ENCODE results near the gene PLXNB2. TPM values are rescaled to one million over a fixed set of nuclear protein-coding genes. Genes with fewer than 3 reads are reported as not detected.

The PLXNB2 gene
- total RNA-seq, 4 donors from 2014 or later: 8.0 to 11.8 (median 9.0) TPM

DNA sequence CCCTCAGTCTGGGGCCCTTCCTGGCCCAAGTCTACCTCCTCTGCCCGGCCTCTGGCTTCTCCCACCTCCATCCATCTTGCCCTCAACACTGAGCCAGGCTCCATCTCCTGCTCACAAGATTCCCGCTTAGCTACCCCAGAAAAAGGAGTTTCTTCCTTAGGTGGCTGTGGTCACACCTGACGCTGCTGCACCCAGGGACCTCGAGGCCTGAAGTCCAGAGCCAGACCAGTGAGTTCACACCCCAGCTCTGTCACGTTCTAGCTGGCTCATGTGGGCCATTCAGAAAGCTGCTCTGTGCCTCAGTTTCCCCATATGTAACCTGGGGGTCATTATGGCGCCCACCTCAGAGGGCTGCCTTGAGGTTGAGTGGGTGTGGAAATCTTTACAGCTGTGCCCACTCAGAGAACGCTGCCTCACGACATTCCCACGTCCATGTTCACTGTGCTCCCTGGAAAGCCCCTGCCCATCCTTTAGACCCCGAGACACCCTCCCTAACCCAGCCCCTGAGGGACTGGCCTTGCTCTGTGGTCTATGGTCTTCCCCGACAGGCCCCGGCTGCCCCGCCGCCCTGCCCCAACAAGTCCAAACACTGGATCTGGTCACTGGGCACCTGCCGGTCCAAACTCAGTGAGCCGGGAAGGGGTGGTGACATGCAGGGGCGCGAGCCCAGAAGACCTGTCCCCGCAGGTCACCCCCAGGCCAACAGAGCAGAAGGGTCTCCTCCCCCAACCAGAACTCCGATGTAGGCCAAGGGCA lies 9.8 kb downstream of the PLXNB2 start:
- intact Hi-C loops (cut with DNase I; ENCODE audit: low total_unique reads) (no loop called here), in situ Hi-C loops (cut with MboI; ENCODE audit: low sequenced_read_pairs in 4 of 4) (no loop called here)
- Histone ChIP-seq H3K9me3 (no peaks in the 10 kb centered on the region), H3K27me3 (no peaks in the 10 kb centered on the region), H3K36me3 (no peaks in the 10 kb centered on the region), H3K4me3 (no peak overlapping the region), H3K27ac (no peak overlapping the region), H3K4me1 (peaks cover 12 to 13% of the 10 kb centered on the region in 2 donors)
- ATAC-seq: no peak
- TF ChIP-seq, protein P1, sequence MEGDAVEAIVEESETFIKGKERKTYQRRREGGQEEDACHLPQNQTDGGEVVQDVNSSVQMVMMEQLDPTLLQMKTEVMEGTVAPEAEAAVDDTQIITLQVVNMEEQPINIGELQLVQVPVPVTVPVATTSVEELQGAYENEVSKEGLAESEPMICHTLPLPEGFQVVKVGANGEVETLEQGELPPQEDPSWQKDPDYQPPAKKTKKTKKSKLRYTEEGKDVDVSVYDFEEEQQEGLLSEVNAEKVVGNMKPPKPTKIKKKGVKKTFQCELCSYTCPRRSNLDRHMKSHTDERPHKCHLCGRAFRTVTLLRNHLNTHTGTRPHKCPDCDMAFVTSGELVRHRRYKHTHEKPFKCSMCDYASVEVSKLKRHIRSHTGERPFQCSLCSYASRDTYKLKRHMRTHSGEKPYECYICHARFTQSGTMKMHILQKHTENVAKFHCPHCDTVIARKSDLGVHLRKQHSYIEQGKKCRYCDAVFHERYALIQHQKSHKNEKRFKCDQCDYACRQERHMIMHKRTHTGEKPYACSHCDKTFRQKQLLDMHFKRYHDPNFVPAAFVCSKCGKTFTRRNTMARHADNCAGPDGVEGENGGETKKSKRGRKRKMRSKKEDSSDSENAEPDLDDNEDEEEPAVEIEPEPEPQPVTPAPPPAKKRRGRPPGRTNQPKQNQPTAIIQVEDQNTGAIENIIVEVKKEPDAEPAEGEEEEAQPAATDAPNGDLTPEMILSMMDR (IDR thresholded peaks at IDR 0.05 in 4 of 5, conservative IDR thresholded peaks at IDR 0.05 in 1 of 5): no peak
- no peak for TF ChIP-seq POLR2A (IDR thresholded peaks at IDR 0.05)
- no peak for DNase-seq

DNA sequence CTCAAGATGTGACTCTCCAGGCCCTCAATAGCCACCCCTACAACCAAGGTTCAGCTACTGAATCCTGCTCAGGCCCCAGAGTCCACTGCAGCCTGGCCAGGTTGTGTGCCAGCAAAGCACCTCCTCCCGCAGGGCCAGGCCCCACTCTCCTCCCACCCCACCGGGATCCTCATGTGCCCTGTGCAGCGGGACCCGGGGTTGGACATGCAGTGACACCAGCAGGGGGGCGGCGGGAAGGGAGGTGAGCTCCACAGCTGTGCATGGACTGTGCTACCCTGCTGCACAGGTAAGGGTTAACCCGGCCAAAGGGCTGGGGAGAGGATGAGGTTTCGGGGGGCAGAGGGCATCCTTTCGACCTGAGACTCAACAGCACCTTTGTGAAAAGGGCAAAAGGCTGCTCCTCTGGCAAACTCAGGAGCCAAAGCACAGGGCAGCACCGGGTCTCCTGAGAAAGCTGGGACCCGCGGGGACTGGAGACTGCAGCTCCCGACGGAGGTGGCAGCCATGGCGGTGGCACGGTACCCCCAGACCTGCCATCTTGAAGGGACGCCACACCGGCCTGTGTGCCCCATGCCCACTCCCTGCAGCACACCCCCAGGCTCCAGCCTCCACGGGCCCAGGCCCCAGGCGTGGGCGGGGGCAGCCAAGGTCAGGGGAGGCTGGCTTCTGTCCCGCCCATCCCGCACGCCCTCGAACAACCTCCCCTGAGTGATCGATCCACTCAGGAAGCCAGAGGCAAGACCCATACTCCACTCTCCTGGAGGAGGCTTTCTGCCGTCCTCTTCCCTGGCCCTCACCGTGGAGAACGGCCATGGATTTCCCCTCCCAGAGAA lies 10.6 kb downstream of the PLXNB2 start:
- Histone ChIP-seq H3K27ac (no peak overlapping the region), H3K9me3 (no peaks in the 10 kb centered on the region), H3K27me3 (no peaks in the 10 kb centered on the region), H3K36me3 (no peaks in the 10 kb centered on the region), H3K4me3 (no peak overlapping the region), H3K4me1 (peaks cover 7 to 13% of the 10 kb centered on the region in 2 donors)
- DNase-seq (no peak), ATAC-seq (no peak)
- in situ Hi-C loops (cut with MboI; ENCODE audit: low sequenced_read_pairs in 4 of 4): no loop called here
- no peak for TF ChIP-seq POLR2A (IDR thresholded peaks at IDR 0.05)
- intact Hi-C loops (cut with DNase I; ENCODE audit: low total_unique reads): no loop called here

DNA sequence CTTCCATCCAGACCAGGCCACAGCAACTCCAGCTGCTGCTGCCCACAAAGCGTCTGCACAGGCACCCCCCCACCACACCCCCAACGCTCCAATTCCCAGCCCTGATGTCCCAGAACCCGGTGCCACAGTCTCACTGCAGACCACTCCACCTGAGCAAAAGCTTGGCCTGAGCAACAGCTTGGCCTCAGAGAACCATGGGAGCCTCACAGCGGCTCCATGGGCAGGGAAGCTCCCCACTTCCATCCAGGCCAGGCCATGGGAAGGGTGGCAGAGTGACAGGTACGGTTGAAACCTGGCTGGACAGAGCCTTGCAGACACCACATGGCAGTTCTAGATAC lies 13.2 kb downstream of the PLXNB2 start:
- H3K27me3 ChIP-seq: no peaks in the 10 kb centered on the region
- H3K4me3 ChIP-seq: peak overlapping the region in 1 of 4 donors; percentile 34
- no peaks in the 10 kb centered on the region for H3K36me3 ChIP-seq
- in situ Hi-C loops (cut with MboI; ENCODE audit: low sequenced_read_pairs in 4 of 4): no loop called here
- H3K27ac ChIP-seq: peak overlapping the region in 3 of 4 donors; percentile 2 to 68 (median 51)
- H3K4me1 ChIP-seq: peaks cover 5 to 12% of the 10 kb centered on the region in 2 donors
- TF ChIP-seq, protein P1 (IDR thresholded peaks at IDR 0.05 in 4 of 5, conservative IDR thresholded peaks at IDR 0.05 in 1 of 5): no peak
- TF ChIP-seq POLR2A (IDR thresholded peaks at IDR 0.05): no peak
- no peak for DNase-seq
- H3K9me3 ChIP-seq: no peaks in the 10 kb centered on the region
- intact Hi-C loops (cut with DNase I; ENCODE audit: low total_unique reads): no loop called here
- ATAC-seq: no peak

DNA sequence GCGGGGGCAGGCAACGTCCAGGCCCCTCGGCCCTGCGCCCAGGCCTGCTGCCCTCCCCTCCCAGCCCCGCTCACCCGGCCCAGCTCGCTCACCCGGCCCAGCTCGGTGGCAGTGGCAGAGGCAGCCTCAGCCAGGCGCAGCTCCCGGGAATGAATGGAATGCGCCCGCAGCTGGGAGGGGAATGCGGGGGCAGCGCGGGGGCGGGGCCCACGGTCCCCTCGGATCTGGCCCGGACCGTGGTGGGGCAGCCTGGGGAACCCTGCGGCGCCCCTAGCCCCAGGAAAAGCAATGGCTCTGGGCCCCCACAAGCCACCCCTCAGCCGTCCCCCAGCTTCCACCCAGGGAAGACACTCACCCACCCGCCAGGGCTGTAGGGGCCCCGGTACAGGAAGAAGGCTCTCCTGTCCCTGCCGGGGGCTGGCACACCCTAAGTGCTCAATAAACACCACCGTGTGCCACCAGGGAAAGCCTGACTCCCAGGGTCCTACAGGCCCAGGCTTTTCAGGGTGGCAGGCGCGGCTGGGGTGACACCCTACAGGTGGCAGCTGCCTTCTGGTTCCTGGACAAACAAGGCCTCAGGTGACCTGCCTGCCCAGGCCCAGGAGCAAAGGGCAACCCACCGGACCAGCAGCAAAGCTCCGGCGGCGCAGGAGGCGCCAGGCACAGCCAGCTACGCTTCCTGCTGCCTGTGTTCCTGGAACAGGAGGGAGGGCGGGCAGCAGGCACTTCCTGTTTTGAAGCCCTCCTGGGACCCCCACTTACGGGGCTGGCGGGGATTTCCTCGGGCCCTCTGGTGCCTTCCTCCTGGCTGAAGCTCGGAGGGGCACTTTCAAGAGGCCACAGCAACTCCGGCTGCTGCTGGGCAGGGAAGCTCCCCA lies 13.8 kb downstream of the PLXNB2 start:
- Histone ChIP-seq H3K27me3 (no peaks in the 10 kb centered on the region), H3K4me1 (peaks cover 5 to 10% of the 10 kb centered on the region in 2 donors), H3K27ac (peak overlapping the region in 3 of 4 donors; percentile 2 to 68 (median 51)), H3K4me3 (peak overlapping the region in 3 of 4 donors; percentile 17 to 34 (median 31)), H3K36me3 (no peaks in the 10 kb centered on the region), H3K9me3 (no peaks in the 10 kb centered on the region)
- DNase-seq (no peak), ATAC-seq (no peak)
- intact Hi-C loops (cut with DNase I; ENCODE audit: low total_unique reads) (no loop called here), in situ Hi-C loops (cut with MboI; ENCODE audit: low sequenced_read_pairs in 4 of 4) (no loop called here)
- TF ChIP-seq POLR2A (IDR thresholded peaks at IDR 0.05): no peak
- TF ChIP-seq, protein P1 (IDR thresholded peaks at IDR 0.05 in 4 of 5, conservative IDR thresholded peaks at IDR 0.05 in 1 of 5): no peak

All from gastrocnemius medialis (tissue), 4 donors.